Vagina (tissue), 2 donors: ENCODE data around the gene EIF1AX.

ENCODE experiments used
- POLR2A ChIP-seq, 2 donors: fragments of 450-650 bp; IDR thresholded peaks; one replicate each; pipeline ENCODE4 v1.6.1; 2017; ENCODE audit warnings: antibody characterized with exemption in 2 of 2, mild to moderate bottlenecking in 2 of 2, moderate library complexity in 2 of 2
- TF ChIP-seq, protein P1 (sequence below), 3 experiments: fragments of 450-650 bp in 2 of 3; fragments of 200-600 bp in 1 of 3; sonication (generic) in 1 of 3; IDR thresholded peaks; one replicate each; pipeline ENCODE4 v1.5.1; 2017 to 2019; ENCODE audit warnings: antibody characterized with exemption in 3 of 3, mild to moderate bottlenecking in 2 of 3, moderate library complexity in 2 of 3

DNA sequence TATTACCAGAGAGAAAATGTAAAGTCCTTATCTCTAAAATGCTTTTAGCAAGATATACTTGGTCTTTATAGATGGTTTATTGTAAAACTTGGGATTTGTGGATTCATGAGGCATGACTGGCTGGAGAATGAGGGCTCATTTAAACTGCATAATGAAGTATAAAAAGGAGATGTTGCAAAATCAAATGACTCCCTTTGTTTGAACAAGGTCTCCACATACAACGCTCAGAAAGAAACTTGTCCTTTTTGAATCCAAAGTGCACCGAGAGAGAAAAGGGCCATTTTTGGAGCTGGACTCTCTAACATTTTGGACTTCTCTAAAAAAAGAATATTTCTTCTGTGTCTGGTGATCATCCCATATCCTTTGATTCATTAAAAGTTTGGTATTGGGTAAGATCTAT, 7.7 kb upstream of the EIF1AX start:
- TF ChIP-seq POLR2A (IDR thresholded peaks at IDR 0.05), result no peak
- TF ChIP-seq, protein P1, sequence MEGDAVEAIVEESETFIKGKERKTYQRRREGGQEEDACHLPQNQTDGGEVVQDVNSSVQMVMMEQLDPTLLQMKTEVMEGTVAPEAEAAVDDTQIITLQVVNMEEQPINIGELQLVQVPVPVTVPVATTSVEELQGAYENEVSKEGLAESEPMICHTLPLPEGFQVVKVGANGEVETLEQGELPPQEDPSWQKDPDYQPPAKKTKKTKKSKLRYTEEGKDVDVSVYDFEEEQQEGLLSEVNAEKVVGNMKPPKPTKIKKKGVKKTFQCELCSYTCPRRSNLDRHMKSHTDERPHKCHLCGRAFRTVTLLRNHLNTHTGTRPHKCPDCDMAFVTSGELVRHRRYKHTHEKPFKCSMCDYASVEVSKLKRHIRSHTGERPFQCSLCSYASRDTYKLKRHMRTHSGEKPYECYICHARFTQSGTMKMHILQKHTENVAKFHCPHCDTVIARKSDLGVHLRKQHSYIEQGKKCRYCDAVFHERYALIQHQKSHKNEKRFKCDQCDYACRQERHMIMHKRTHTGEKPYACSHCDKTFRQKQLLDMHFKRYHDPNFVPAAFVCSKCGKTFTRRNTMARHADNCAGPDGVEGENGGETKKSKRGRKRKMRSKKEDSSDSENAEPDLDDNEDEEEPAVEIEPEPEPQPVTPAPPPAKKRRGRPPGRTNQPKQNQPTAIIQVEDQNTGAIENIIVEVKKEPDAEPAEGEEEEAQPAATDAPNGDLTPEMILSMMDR (IDR thresholded peaks at IDR 0.05), result no peak
